NCI-H345 (cell line): Measurements from ENCODE around the gene CAB39L.

ENCODE experiments used
- DNase-seq: peaks from one replicate; lab custom pipeline; 2025; lab: John Stamatoyannopoulos, UW

The CAB39L gene

GRCh38 chr13:49279885-49280284, 164.0 kb downstream of the CAB39L start:
- no peak for DNase-seq

- no peak for DNase-seq
These were observed 164.8 kb downstream of the CAB39L start for GRCh38 chr13:49279112-49279511.

- DNase-seq = no peak
These were observed 165.7 kb downstream of the CAB39L start for GRCh38 chr13:49278211-49278610.

- DNase-seq = no peak
These were observed 171.6 kb downstream of the CAB39L start for GRCh38 chr13:49272296-49272695.

- no peak for DNase-seq
These were observed 172.6 kb downstream of the CAB39L start for GRCh38 chr13:49271264-49271663.

- no peak for DNase-seq
These were observed 178.0 kb downstream of the CAB39L start for GRCh38 chr13:49265822-49266221.

GRCh38 chr13:49262634-49263033, 181.2 kb downstream of the CAB39L start:
- DNase-seq = no peak

- no peak for DNase-seq
These were observed 184.3 kb downstream of the CAB39L start for GRCh38 chr13:49259586-49259985.
